ENCODE measurements around the gene SEPTIN6.

- no peak for TF ChIP-seq CTCF (IDR thresholded peaks at IDR 0.05)
- no peak for TF ChIP-seq POLR2A (IDR thresholded peaks at IDR 0.05)
Measured at GRCh38 chrX:119667111-119667878, 25.7 kb downstream of the SEPTIN6 start.
